Muscle layer of colon (tissue), 2 donors: ENCODE results near the gene PRDM4.

ENCODE experiments used
- H3K27ac ChIP-seq: one replicate; pipeline ENCODE4 v1.7.0; 2013; ENCODE audit warnings: low read depth, mild to moderate bottlenecking, low read length, moderate library complexity
- H3K27me3 ChIP-seq, 2 donors: one replicate each; pipeline ENCODE4 v1.7.0; 2013; ENCODE audit warnings: low read length in 2 of 2, mild to moderate bottlenecking in 2 of 2; ENCODE audit not compliant: insufficient read depth in 2 of 2, control insufficient read depth in 1 of 2
- H3K36me3 ChIP-seq: one replicate; pipeline ENCODE4 v1.7.0; 2013; ENCODE audit warnings: mild to moderate bottlenecking, low read length; ENCODE audit not compliant: insufficient read depth
- H3K4me1 ChIP-seq: one replicate; pipeline ENCODE4 v1.7.0; 2013; ENCODE audit warnings: mild to moderate bottlenecking, low read length; ENCODE audit not compliant: insufficient read depth
- H3K4me3 ChIP-seq, 2 donors: one replicate each; pipeline ENCODE4 v1.7.0; 2013; ENCODE audit warnings: low read length in 2 of 2, low read depth in 1 of 2, mild to moderate bottlenecking in 1 of 2, moderate library complexity in 1 of 2
- H3K9ac ChIP-seq: one replicate; pipeline ENCODE4 v1.7.0; 2013; ENCODE audit warnings: low read length
- H3K9me3 ChIP-seq: one replicate; pipeline ENCODE4 v1.7.0; 2013; ENCODE audit warnings: mild to moderate bottlenecking, low read length
- donor health status: abdominal sarcoma.
- donor health status: Adenocarcinoma of cecum.

PRDM4 gene

DNA sequence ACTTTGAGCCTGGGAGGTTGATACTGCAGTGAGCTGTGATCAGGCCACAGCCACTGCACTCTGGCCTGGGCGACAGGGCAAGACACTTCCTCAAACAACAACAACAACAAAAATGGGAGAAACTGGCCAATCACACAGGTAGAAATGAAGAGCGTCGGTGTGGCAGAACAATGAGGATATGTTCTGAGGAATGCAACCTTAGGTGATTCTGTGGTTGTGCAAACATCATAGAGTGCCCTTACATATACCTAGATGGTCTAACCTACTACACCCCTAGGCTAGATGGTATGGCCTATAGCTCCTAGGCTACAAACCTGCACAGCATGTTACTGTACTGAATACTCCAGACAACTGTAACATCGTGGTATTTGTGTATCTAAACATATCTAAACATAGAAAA lies 3.7 kb upstream of the PRDM4 start:
- peaks cover 12% of the 10 kb centered on the region for H3K4me1 ChIP-seq
- H3K27ac ChIP-seq, result no peak overlapping the region
- H3K9me3 ChIP-seq, result no peaks in the 10 kb centered on the region
- H3K36me3 ChIP-seq, result no peaks in the 10 kb centered on the region
- H3K27me3 ChIP-seq, result no peaks in the 10 kb centered on the region
- no peak overlapping the region for H3K4me3 ChIP-seq
- no peak overlapping the region for H3K9ac ChIP-seq

DNA sequence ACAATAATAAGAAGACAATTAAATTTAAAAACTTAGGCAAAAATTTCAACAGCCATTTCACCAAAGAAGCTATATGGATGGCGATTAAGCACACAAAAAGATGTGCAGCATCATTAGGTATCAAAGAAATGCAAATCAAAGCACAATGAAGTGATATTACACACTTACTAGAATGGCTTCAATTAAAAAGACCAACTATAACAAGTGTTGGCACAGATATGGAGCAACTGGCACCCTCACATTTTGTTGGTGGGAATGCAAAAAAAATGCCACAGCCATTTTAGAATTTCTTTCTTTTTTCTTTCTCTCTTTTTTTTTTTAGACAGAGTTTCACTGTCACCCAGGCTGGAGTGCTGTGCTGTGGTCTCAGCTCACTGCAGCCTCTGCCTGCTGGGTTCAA lies 1.9 kb upstream of the PRDM4 start:
- H3K27ac ChIP-seq, result no peak overlapping the region
- no peaks in the 10 kb centered on the region for H3K9me3 ChIP-seq
- no peak overlapping the region for H3K4me3 ChIP-seq
- H3K4me1 ChIP-seq, result peaks cover 30% of the 10 kb centered on the region
- no peak overlapping the region for H3K9ac ChIP-seq
- no peaks in the 10 kb centered on the region for H3K27me3 ChIP-seq
- H3K36me3 ChIP-seq, result no peaks in the 10 kb centered on the region

DNA sequence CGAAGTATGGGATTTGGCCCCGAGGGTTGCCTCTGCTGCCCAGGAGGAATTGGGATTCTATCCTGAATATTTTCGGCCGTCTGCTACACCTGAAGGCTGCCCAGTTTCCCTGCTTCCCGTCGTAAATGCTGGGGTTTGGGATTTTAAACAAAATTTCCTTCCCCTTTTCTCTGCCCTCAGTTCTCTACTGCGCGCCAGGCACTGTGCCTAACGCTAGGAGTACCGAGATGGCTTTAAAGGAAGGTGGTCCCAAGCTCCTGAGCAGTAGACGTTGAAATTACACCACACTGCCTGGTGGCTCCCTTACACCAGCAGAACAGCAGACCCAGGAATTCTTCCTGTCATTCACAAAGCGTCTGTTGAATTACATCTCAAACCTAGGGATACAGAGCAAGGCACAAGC lies 566 bp upstream of the PRDM4 start:
- peaks cover 5% of the 10 kb centered on the region for H3K36me3 ChIP-seq
- H3K9me3 ChIP-seq, result no peaks in the 10 kb centered on the region
- peak overlapping the region; percentile 58 for H3K9ac ChIP-seq
- H3K4me3 ChIP-seq, result peak overlapping the region; percentile 65 to 89
- H3K27me3 ChIP-seq, result no peaks in the 10 kb centered on the region
- H3K4me1 ChIP-seq, result peaks cover 35% of the 10 kb centered on the region
- peak overlapping the region; percentile 10 for H3K27ac ChIP-seq

DNA sequence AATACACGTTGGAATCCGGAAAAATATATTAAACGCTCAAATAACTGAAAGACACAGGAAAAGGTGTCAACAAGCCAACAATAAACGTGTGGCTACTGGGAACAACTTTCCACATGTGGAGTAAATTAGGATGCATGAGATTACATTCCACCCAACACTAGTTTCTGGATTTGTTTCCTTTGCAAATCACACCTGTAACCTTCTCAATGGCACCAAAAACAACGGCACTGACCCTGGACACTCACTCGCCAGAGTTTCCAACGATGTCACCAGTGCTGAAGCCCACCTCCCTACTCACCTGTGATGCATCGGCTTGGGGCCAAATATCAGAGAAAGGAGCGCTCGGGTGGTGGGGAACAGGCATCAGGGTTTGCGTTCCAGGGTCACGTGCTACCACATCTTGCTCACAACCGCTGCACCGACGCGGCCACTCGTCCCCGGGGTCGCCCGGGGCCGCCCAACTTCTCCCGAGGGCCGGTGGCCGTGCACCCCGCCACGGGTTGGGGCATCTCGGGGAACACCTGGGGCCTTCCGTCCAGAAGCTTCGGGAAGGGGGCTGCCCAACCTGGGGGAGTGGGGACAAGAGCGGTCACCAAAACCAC lies 629 bp downstream of the PRDM4 start:
- Histone ChIP-seq H3K4me1 (peaks cover 35% of the 10 kb centered on the region), H3K9ac (peak overlapping the region; percentile 18), H3K27me3 (no peaks in the 10 kb centered on the region), H3K4me3 (peak overlapping the region; percentile 65 to 84), H3K27ac (peak overlapping the region; percentile 73), H3K36me3 (peaks cover 5% of the 10 kb centered on the region), H3K9me3 (no peaks in the 10 kb centered on the region)

DNA sequence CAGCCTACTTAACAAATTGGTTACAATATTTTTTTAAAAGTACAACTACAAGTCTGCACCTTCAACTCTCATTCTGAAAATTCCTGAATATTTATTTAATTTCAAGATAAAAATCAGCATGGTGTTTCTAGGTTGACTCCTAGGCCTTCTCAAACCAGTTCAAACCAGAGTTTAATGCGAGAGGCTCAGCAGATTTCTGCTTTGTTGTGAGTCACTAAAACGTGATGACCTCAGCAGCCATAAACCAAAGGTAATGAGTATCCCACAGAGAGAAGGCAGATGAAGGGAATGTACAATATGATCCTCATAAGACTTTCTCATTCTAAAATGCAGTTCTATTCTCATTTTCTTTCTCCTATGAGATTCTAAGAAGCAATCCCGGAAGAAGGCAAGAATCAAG lies 1.5 kb downstream of the PRDM4 start:
- H3K4me1 ChIP-seq, result peaks cover 35% of the 10 kb centered on the region
- no peaks in the 10 kb centered on the region for H3K27me3 ChIP-seq
- H3K36me3 ChIP-seq, result peaks cover 11% of the 10 kb centered on the region
- H3K4me3 ChIP-seq, result peak overlapping the region; percentile 65 to 84
- peak overlapping the region; percentile 73 for H3K27ac ChIP-seq
- no peaks in the 10 kb centered on the region for H3K9me3 ChIP-seq
- peak overlapping the region; percentile 18 for H3K9ac ChIP-seq

DNA sequence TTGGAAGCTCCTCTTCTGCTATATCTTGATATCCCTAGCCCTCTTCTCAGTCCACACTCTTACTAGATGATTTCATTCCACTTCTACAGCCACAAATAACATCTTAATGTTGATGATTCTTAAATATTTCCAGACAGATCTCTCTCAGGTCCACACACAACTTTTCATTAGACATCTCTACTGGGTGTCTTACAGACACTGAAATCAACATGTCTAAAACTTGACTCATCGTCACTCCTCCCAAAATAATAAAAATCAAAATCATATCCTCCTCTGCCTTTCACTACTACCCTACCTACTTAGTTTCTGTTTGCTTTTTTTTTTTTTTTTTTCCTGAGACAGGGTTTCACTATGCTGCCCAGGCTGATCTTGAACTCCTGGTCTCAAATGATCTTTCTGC lies 11.9 kb downstream of the PRDM4 start:
- Histone ChIP-seq H3K4me3 (no peak overlapping the region), H3K9me3 (no peaks in the 10 kb centered on the region), H3K9ac (no peak overlapping the region), H3K27ac (no peak overlapping the region), H3K4me1 (no peaks in the 10 kb centered on the region), H3K36me3 (peaks cover 56% of the 10 kb centered on the region), H3K27me3 (no peaks in the 10 kb centered on the region)

DNA sequence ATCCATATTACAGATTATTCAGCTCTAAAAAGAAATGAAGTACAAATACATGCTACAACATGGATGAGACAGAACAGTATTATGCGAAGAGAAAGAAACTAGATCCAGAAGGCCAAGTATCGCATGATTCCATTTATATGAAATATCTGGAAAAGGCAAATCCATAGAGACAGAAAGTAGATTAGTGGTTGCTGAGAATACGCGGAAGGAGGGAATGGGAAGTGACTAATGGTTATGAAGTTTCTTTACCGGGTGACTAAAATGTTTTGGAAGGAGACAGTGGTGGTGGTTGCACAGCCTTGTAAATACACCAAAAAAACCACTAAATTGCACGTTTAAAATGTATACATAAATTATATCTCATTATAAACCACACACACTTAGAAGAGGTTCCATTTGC lies 12.5 kb downstream of the PRDM4 start:
- Histone ChIP-seq H3K27ac (no peak overlapping the region), H3K9me3 (no peaks in the 10 kb centered on the region), H3K27me3 (no peaks in the 10 kb centered on the region), H3K4me1 (no peaks in the 10 kb centered on the region), H3K36me3 (peaks cover 56% of the 10 kb centered on the region), H3K9ac (no peak overlapping the region), H3K4me3 (no peak overlapping the region)

DNA sequence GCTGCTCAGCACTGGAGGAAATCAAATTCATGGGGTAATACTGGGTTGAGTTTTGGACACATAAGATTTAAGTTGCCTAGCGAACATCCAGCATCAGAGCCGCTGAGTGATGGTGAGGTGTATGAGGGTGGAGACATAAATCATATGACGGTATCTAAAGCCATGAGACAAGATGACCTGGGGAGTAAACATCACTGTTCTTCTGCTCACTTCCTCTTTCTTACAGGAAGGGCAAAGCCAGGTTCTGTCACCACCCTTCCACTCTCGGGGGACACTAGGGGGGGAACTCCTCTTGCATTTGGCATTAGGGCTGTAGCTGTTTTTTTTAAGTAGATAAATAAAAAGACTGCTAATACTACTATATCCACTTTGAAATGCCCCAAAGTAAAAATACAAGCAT lies 24.0 kb downstream of the PRDM4 start:
- H3K4me3 ChIP-seq, result no peak overlapping the region
- H3K4me1 ChIP-seq, result no peaks in the 10 kb centered on the region
- no peak overlapping the region for H3K9ac ChIP-seq
- no peak overlapping the region for H3K27ac ChIP-seq
- peaks cover 77% of the 10 kb centered on the region for H3K36me3 ChIP-seq
- no peaks in the 10 kb centered on the region for H3K9me3 ChIP-seq
- no peaks in the 10 kb centered on the region for H3K27me3 ChIP-seq

DNA sequence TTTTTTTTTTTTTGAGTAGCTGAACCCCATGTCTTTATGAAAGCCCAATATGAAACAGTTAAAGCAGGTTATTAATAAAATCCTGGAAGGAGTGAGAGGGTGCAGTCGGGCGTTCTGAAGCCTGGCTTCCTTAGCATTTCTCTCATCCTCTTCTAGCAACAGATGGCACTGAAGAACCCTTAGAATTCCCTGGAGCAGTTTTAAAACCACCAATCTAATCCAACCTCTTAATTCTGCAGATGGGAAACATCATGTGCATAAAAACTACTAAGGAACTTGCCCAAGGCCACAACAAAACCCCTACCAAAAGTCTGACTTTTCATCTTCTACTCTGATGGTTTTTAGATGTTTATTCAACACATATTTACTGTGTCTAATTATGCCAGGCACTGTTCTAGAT lies 25.2 kb downstream of the PRDM4 start:
- Histone ChIP-seq H3K4me3 (no peak overlapping the region), H3K4me1 (no peaks in the 10 kb centered on the region), H3K27me3 (no peaks in the 10 kb centered on the region), H3K9me3 (no peaks in the 10 kb centered on the region), H3K36me3 (peaks cover 65% of the 10 kb centered on the region), H3K27ac (no peak overlapping the region), H3K9ac (no peak overlapping the region)

DNA sequence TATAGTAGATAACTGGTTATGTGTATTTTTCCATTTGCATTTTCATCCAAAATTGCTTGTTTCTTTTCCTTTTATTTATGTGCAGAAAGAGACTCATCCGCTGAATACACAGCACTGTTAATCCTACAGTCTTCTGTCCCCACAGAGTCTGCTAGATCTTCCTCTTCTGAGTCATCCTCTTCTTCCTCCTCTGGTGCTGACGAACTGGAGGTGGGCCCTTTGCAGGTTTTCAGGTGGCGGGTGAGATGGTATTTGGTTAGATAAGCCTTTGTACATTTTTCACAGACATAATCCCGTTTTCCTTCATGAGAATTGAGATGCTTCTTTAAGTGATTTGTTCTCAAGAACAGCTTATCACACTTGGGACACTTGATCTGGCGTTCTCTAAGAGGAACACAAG lies 26.8 kb downstream of the PRDM4 start:
- Histone ChIP-seq H3K27me3 (no peaks in the 10 kb centered on the region), H3K9me3 (no peaks in the 10 kb centered on the region), H3K27ac (no peak overlapping the region), H3K4me3 (no peak overlapping the region), H3K9ac (no peak overlapping the region), H3K36me3 (peaks cover 57% of the 10 kb centered on the region), H3K4me1 (no peaks in the 10 kb centered on the region)

DNA sequence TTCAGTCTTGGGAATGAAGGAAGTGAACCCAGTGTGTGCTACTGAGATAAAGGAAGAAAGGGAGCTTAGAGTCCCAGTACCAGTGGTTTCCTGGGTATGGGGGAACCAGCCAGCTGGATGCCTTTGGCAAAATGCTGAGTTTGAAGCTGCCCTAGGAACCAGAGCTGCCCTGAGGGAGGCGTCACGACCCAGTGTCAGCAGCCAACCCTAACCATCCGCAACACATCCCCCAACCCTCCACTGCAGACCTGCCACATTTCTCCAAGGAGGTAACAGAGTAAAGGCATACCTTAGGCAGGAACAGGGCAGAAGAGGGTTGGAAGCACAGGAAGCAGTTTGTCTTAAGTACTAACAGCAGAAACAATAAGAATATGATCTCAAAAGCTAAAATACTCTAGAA lies 28.6 kb downstream of the PRDM4 start:
- Histone ChIP-seq H3K4me3 (no peak overlapping the region), H3K4me1 (no peaks in the 10 kb centered on the region), H3K9me3 (no peaks in the 10 kb centered on the region), H3K9ac (no peak overlapping the region), H3K27ac (no peak overlapping the region), H3K27me3 (no peaks in the 10 kb centered on the region), H3K36me3 (peaks cover 41% of the 10 kb centered on the region)

DNA sequence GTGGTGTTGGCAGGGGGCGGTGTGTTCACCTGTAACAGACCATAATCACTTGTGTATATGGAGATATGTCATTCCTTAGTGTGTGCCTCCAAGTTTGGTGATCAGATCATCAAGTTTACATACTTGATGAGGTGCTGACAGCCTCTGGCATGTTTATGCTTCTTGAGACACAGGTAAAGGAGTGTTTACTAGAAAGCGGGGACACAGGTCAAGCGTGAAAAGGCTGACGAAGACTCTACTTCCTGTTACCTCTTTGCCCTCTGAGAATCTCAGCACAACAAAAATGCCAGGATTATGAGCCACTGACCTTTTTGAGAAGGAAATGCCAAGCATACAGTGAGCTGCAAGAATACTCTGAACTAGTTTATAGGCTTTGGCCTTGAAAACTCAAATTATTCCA lies 29.6 kb downstream of the PRDM4 start:
- Histone ChIP-seq H3K4me3 (no peak overlapping the region), H3K4me1 (no peaks in the 10 kb centered on the region), H3K27ac (no peak overlapping the region), H3K9ac (no peak overlapping the region), H3K27me3 (no peaks in the 10 kb centered on the region), H3K9me3 (no peaks in the 10 kb centered on the region), H3K36me3 (peaks cover 31% of the 10 kb centered on the region)
